Keratinocyte (primary cell): Measurements from ENCODE around the gene PEX7. TPM values are rescaled to one million over a fixed set of nuclear protein-coding genes. Genes with fewer than 3 reads are reported as not detected.

Source experiments
- DNase-seq: peaks from one replicate; pipeline ENCODE4 v3.0.0-alpha.2; 2011; ENCODE audit warnings: low read depth, missing footprints, low spot score
- FAIRE-seq: peaks from 2 replicates; lab custom pipeline; 2011; peaks lifted over from hg19 to GRCh38; lab: Jason Lieb, UNC
- H2AFZ ChIP-seq: 2 replicates; pipeline ENCODE4 v1.6.0; 2012; ENCODE audit warnings: low read length, control low read depth, inconsistent platforms; ENCODE audit not compliant: control insufficient read depth
- H3K27ac ChIP-seq: 2 replicates; pipeline ENCODE4 v1.5.1; 2011; ENCODE audit warnings: low read length; ENCODE audit not compliant: control insufficient read depth, insufficient read depth
- H3K27me3 ChIP-seq: 3 replicates; pipeline ENCODE4 v1.6.0; 2011; ENCODE audit warnings: low read length; ENCODE audit not compliant: control insufficient read depth, insufficient read depth; ENCODE audit errors: extremely low read depth
- H3K36me3 ChIP-seq, 2 experiments: 2 replicates in 1 of 2; 3 replicates in 1 of 2; pipeline ENCODE4 v1.5.1; 2011; ENCODE audit warnings: low read length in 2 of 2, mild to moderate bottlenecking in 1 of 2; ENCODE audit not compliant: control insufficient read depth in 2 of 2, insufficient read depth in 2 of 2; ENCODE audit errors: extremely low read depth in 1 of 2
- H3K4me1 ChIP-seq: 3 replicates; pipeline ENCODE4 v1.5.1; 2011; ENCODE audit warnings: low read length; ENCODE audit not compliant: control insufficient read depth, insufficient read depth; ENCODE audit errors: extremely low read depth
- H3K4me2 ChIP-seq: 3 replicates; pipeline ENCODE4 v1.6.0; 2011; ENCODE audit warnings: low read depth, low read length; ENCODE audit not compliant: control insufficient read depth, insufficient read depth; ENCODE audit errors: extremely low read depth
- H3K4me3 ChIP-seq, 3 experiments: fragments of 200-600 bp in 1 of 3; sonication (generic) in 1 of 3; 2 replicates in 2 of 3; 3 replicates in 1 of 3; pipeline ENCODE4 v1.5.1; 2011 to 2016; ENCODE audit warnings: low read length in 3 of 3, mild to moderate bottlenecking in 3 of 3, control low read depth in 2 of 3, inconsistent platforms in 1 of 3, low read depth in 1 of 3, mixed read lengths in 1 of 3, mixed run types in 1 of 3, moderate library complexity in 1 of 3; ENCODE audit not compliant: control insufficient read depth in 2 of 3, insufficient read depth in 2 of 3; ENCODE audit errors: extremely low read depth in 1 of 3
- H3K79me2 ChIP-seq: 2 replicates; pipeline ENCODE4 v1.6.0; 2012; ENCODE audit warnings: low read length; ENCODE audit not compliant: control insufficient read depth, insufficient read depth
- H3K9ac ChIP-seq: 3 replicates; pipeline ENCODE4 v1.6.0; 2011; ENCODE audit warnings: low read length; ENCODE audit not compliant: control insufficient read depth, insufficient read depth; ENCODE audit errors: extremely low read depth
- H3K9me1 ChIP-seq: 3 replicates; pipeline ENCODE4 v1.6.0; 2011; ENCODE audit warnings: low read length; ENCODE audit not compliant: control insufficient read depth, insufficient read depth; ENCODE audit errors: extremely low read depth
- H3K9me3 ChIP-seq: 2 replicates; pipeline ENCODE4 v1.5.1; 2012; ENCODE audit warnings: low read depth, low read length; ENCODE audit not compliant: control insufficient read depth
- H4K20me1 ChIP-seq: 3 replicates; pipeline ENCODE4 v1.6.0; 2011; ENCODE audit warnings: low read length; ENCODE audit not compliant: control insufficient read depth, insufficient read depth; ENCODE audit errors: extremely low read depth
- CTCF ChIP-seq, 3 experiments: IDR thresholded peaks in 1 of 3; conservative IDR thresholded peaks in 1 of 3; optimal IDR thresholded peaks in 1 of 3; 2 replicates in 2 of 3; 3 replicates in 1 of 3; pipeline versions ENCODE3 to v1.5.1; 2011; ENCODE audit warnings: low read length in 3 of 3, mild to moderate bottlenecking in 3 of 3, moderate library complexity in 2 of 3, control low read depth in 1 of 3, inconsistent platforms in 1 of 3; ENCODE audit not compliant: insufficient read depth in 2 of 3; ENCODE audit errors: extremely low read depth in 1 of 3
- EZH2 ChIP-seq: IDR thresholded peaks from one replicate; pipeline ENCODE4 v1.6.1; 2012; ENCODE audit warnings: inconsistent platforms, mild to moderate bottlenecking, low read length, moderate library complexity
- dilution Hi-C: fragments of 300-500 bp; cut with MboI; formaldehyde crosslinking; loops from one replicate; pipeline ENCODE4 v1.7.0; 2020; ENCODE audit warnings: low sequenced_read_pairs; ENCODE audit not compliant: extremely low pct_ligation_motif_present
- polyA plus RNA-seq, 5 experiments: library from polyadenylated mRNA; depleted of rRNA in 3 of 5; stranded (reverse) in 3 of 5; stranded (forward) in 1 of 5; unstranded in 1 of 5; fragments of >200 nt; gene quantifications; 1 replicate in 1 of 5; 2 replicates in 3 of 5; 3 replicates in 1 of 5; pipeline versions ENCODE4 v1.2.1 to v1.2.3, GENCODE V29; 2011 to 2012; ENCODE audit warnings: missing spikeins in 2 of 5, low read depth in 1 of 5, low replicate concordance in 1 of 5

PEX7 gene
- polyA plus RNA-seq, 1 donor (not counting 4 experiments of a cell fraction or from before 2014, with no cell fraction given), result 15.6 TPM

DNA sequence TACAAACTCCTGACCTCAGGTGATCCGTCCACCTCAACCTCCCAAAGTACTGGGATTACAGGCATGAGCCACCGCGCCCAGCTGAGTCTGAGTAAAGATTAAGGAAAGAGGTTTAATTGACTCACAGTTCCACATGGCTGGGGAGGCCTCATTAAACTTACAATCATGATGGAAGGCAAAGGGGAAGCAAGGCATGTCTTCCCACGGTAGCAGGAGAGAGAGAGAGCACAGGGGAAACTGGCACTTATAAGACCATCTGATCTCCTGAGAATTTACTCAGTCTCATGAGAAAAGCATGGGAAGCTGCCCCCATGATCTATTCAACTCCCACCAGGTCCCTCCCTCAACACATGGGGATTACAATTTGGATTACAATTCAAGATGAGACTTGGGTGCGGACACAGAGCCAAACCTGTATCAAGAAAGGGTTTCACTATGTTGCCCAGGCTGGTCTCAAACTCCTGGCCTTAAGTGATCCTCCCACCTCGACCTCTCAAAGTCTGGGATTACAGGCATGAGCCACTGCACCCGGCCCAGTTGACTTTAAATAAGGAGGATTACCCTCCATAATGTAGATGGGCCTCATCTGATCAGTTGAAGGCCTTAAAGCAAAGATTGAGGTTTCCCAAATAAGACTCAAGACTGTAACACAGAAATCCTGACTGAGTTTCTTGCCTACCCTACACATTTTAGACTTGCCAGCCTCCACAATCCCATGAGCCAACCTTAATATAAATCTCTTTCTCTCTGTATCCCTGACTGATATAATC, 13.1 kb upstream of the PEX7 start:
- H2AFZ ChIP-seq, result no peak overlapping the region
- dilution Hi-C loops, result no loop called here
- no peaks in the 10 kb centered on the region for H3K9me3 ChIP-seq
- H3K4me2 ChIP-seq, result no peak overlapping the region
- H3K79me2 ChIP-seq, result no peaks in the 10 kb centered on the region
- no peak overlapping the region for H3K27ac ChIP-seq
- no peaks in the 10 kb centered on the region for H3K4me1 ChIP-seq
- FAIRE-seq (no peak), DNase-seq (no peak)
- TF ChIP-seq CTCF (optimal IDR thresholded peaks at IDR 0.05 in 1 of 3, IDR thresholded peaks at IDR 0.05 in 1 of 3, conservative IDR thresholded peaks at IDR 0.05 in 1 of 3; ENCODE audit: extremely low read depth in 1 of 3, insufficient read depth in 2 of 3, low read length in 3 of 3) (no peak), EZH2 (no peak)
- H3K9ac ChIP-seq, result no peak overlapping the region
- H3K36me3 ChIP-seq, result no peaks in the 10 kb centered on the region
- no peaks in the 10 kb centered on the region for H3K27me3 ChIP-seq
- no peak overlapping the region for H3K4me3 ChIP-seq
- no peaks in the 10 kb centered on the region for H3K9me1 ChIP-seq
- H4K20me1 ChIP-seq, result no peaks in the 10 kb centered on the region

DNA sequence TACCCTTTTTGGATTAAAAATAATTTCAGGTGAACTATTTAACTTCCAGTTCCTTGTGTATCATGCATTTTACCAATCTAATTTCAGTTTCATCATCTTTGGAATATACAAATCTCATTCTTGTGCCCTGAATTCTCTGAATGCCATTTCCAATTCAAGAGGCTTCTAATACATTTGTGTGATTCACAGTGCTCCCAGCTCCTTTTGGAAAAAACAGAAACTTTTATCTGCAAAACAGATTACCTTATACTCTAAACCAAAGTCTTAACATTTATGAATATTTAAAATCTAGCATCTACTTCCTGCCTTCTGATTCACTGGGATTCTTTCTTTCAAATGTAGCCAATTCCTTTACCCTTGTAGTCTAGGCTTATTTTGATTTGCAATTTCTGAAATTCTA, 11.1 kb upstream of the PEX7 start:
- Histone ChIP-seq H3K79me2 (no peaks in the 10 kb centered on the region), H3K27me3 (no peaks in the 10 kb centered on the region), H3K4me2 (no peak overlapping the region), H3K9ac (no peak overlapping the region), H3K36me3 (no peaks in the 10 kb centered on the region), H3K9me3 (no peaks in the 10 kb centered on the region), H4K20me1 (no peaks in the 10 kb centered on the region), H2AFZ (no peak overlapping the region), H3K4me1 (no peaks in the 10 kb centered on the region), H3K27ac (no peak overlapping the region), H3K4me3 (no peak overlapping the region), H3K9me1 (no peaks in the 10 kb centered on the region)
- no peak for DNase-seq
- dilution Hi-C loops, result no loop called here
- FAIRE-seq, result no peak
- TF ChIP-seq CTCF (optimal IDR thresholded peaks at IDR 0.05 in 1 of 3, IDR thresholded peaks at IDR 0.05 in 1 of 3, conservative IDR thresholded peaks at IDR 0.05 in 1 of 3; ENCODE audit: extremely low read depth in 1 of 3, insufficient read depth in 2 of 3, low read length in 3 of 3) (no peak), EZH2 (no peak)
